OCI-LY3 (cell line): ENCODE results near the gene ELMO1.

Source experiments
- CTCF ChIP-seq: fragments of 200-600, 300-600 bp; sonication (generic); IDR thresholded peaks from 2 replicates; pipeline ENCODE4 v1.5.1; 2014; ENCODE audit warnings: antibody characterized with exemption, low read length, low read depth
- EZH2phosphoT487 ChIP-seq: fragments of 200-600 bp; shearing (Covaris generic); IDR thresholded peaks from 2 replicates; pipeline ENCODE4 v1.6.1; 2018; ENCODE audit warnings: antibody characterized with exemption, mixed run types, low read depth

GRCh38 chr7:37234334-37234733, 214.3 kb downstream of the ELMO1 start:
- TF ChIP-seq CTCF (no peak), EZH2phosphoT487 (no peak)
